HG03064 (cell line): Measurements from ENCODE around the gene PNMA6A.
"Not testable (repeated sequence)": the region's sequence is repeated elsewhere in the genome, so short reads cannot be mapped to it uniquely, and the experiment has no call there.

ENCODE experiments used
- ATAC-seq: cut with Tn5 transposase; IDR thresholded peaks from one replicate; pipeline ENCODE4 v1.9.1; 2021; ENCODE audit warnings: low read depth; ENCODE audit not compliant: unreplicated experiment

PNMA6A gene

DNA sequence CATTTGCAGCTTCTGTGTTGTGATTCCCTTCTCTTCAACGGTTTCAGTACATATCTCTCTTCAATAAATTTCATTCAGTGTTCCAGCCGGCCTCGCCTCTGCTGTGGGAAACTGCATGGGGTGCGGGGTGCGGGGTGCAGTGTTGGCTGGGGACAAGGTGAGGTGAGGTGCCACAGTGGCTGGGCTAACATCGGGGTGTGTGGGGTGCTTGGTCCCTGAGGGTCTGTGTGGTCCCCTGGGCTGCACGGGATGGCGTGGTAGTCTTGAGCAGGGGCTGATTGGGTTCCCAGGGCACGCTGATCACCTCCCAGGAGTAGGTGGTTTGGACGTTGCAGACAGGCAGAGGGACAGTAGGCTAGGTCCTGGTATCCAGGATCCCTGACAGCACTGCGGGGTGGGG lies 2.7 kb downstream of the PNMA6A start:
- ATAC-seq: no peak

- no peak for ATAC-seq
Observed at GRCh38 chrX:153075366-153075765, 3.1 kb downstream of the PNMA6A start.

- ATAC-seq: not testable (repeated sequence)
Observed at GRCh38 chrX:153077437-153078135, 5.3 kb downstream of the PNMA6A start.

GRCh38 chrX:153083238-153083923 lies 11.1 kb downstream of the PNMA6A start:
- not testable (repeated sequence) for ATAC-seq

- no peak for ATAC-seq
Observed at GRCh38 chrX:153102418-153102817, 30.2 kb downstream of the PNMA6A start.

- not testable (repeated sequence) for ATAC-seq
Observed at GRCh38 chrX:153104959-153105358, 32.7 kb downstream of the PNMA6A start.

DNA sequence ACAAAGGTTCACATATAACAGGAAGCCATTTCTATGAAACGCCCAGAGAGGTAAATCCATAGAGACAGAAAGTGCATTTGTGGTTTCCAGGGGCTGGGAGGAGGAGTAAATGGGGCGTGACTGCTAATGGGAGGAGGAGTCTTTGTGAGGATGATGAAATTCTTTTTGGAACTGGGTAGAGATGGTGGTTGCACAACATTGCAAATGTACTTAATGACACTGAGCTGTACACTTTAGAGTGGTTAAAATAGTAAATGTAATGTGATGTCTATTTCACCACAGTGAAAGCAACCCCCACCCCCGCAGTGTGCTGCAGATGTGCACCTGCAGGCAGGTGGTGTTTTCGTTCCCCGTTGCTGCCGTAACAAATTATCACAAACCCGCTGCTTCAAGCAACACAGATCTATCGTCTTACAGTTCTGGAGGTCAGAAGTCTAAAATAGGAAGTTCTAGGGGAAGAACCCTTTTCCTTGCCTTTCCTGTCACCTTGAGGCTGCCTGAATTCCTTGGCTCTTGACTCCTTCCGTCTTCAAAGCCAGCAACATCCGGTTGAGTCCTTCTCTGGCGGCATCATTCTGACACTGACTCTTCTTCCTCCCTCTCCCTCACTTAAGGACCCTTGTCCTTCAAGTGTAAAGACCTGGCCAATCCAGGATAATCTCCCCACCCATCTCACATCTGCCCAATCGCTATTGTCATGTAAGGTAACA lies 34.0 kb downstream of the PNMA6A start:
- ATAC-seq: not testable (repeated sequence)

DNA sequence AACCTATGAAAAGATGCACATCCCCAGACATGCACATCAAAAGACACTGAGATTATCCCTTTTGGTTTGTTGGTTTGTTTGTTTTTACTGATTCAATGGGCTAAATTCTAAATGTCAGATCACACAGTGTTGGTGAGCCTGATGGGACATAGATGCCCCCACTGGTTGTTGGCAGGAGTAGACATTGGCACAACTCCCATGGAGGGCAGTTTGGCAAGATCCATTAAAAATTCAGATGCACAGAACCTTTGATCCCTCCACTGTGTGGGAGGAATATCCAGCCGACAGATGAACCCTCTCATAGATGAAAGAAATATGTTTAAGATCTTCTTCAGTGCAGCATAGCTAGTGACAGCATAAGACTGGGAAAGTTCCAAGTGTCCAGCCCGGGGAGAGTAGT lies 38.5 kb downstream of the PNMA6A start:
- ATAC-seq: not testable (repeated sequence)

- ATAC-seq: not testable (repeated sequence)
Observed at GRCh38 chrX:153113851-153114250, 41.6 kb downstream of the PNMA6A start.

- not testable (repeated sequence) for ATAC-seq
Observed at GRCh38 chrX:153117754-153118153, 45.5 kb downstream of the PNMA6A start.

- not testable (repeated sequence) for ATAC-seq
Observed at GRCh38 chrX:153120230-153120629, 48.0 kb downstream of the PNMA6A start.

DNA sequence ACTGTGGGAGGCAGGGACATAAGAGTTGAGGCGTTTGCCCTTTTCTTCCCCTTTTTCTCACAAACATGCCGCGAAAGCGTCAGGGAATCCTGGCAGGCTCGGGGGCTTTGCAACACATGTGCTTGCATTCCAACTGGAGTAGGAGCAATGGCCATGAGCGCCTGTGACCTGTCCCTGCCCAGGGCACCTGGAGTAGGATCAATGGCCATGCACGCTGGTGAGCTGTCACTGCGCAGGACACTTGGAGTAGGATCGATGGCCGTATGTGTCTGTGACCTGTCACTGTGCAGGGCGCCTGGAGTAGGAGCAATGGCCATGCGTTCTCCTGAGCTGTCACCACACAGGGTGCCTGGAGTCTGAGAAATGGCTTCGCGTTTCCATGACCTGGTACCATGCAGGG lies 51.2 kb downstream of the PNMA6A start:
- ATAC-seq: not testable (repeated sequence)
